HG03175 (cell line): ENCODE data around the gene RNF40.

ENCODE experiments used
- ATAC-seq: cut with Tn5 transposase; IDR thresholded peaks from one replicate; pipeline ENCODE4 v1.9.1; 2021; ENCODE audit warnings: mild to moderate bottlenecking, moderate library complexity; ENCODE audit not compliant: unreplicated experiment

The RNF40 gene

DNA sequence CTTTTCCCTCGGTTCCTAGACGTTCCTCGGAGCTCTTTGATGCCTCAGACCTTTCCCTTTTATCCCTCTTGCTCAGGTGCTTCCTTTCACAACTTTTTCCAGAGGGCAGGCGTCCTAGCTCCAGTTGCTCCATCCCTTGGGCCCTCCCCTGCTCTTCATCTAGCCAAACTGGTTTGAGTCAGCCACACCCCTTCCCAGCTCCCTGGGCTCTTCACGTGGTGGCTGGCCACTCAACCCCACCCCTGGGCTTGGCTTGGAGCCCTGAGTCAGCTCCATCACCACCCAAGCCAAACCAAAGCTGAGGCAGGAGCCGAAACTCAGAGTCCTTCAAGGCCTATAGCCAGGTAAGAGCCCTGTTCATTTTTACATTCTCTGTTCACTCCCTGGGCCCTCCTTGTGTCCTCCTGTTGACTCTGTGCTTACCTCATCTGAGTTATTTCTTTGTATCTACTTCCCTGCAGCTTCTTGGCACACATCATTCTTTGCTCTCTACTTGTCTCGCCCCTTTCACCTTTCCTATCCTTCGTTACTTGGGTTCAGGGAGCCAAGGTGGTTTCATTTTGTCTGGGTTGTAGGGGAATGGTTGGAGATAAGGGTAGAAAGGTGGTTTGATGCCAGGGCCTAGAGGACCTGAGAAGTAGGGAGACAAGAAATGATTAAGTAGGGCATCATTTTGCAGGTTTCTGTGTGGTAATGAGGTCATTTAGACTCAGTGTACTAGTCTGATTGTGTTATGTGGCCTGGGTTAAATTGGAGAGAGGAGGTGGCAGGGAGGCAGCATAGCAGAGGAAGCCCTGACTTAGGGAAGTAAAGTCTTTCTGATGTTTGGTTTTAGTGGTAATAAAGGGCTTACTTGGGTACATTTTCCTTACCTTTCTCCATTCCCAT lies 21.5 kb upstream of the RNF40 start:
- no peak for ATAC-seq

DNA sequence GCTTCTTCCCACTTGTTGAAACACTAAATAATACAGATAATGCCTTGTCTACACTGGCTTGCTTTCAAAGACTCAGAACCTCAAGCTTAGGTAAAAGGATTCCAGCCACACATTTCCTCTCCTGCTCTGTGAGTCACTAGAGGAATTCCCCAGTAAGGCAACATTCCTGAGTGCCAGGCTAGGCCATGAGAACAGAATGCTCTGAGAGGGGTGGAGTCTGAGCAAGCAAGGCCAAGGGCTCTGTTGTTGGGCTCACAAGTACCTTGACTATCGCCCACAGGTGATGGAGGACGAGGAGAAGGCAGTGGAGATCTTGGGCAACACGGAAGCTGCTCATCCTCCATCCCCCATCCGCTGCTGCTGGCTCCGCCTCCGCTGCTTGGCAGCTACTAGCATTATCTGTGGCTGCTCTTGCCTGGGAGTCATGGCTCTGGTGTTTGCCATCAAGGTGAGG lies 20.6 kb upstream of the RNF40 start:
- ATAC-seq: no peak

DNA sequence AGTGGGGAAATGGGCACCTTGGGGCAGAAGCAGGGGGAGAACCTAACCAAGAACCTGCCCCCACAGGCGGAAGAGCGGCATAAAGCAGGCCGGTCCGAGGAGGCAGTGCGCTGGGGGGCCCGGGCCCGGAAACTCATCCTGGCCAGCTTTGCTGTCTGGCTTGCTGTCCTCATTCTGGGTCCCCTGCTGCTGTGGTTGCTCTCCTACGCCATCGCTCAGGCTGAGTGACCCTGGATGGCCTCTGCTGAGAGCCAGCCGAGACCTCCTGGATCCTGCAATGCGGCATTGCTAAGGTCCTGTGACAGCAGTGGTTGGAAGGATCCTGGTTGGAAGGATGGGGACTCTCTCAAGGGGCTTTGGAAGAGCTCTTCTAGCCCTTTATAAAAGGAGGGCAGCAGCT lies 18.4 kb upstream of the RNF40 start:
- ATAC-seq: no peak

DNA sequence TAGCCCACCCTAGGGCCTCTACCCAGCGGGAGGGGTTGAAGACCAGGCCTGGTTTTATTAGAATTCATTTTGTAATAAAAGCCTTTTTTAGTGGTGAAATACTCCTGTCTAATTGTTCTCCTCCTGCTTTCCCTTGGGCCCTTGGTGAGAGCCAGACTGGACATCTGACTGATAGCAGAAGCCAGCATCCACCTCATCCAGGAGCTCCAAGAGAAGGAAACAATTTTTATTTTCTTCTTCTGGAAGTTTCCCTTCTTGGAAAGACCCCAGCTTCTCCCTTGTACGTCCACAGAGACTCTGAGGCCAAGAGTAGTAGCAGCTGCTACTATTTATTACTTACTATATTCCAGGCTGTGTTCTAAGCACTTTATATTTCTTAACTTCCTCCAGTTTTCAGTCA lies 17.9 kb upstream of the RNF40 start:
- ATAC-seq: no peak

- no peak for ATAC-seq
These were observed 17.0 kb upstream of the RNF40 start for GRCh38 chr16:30745082-30745481.

DNA sequence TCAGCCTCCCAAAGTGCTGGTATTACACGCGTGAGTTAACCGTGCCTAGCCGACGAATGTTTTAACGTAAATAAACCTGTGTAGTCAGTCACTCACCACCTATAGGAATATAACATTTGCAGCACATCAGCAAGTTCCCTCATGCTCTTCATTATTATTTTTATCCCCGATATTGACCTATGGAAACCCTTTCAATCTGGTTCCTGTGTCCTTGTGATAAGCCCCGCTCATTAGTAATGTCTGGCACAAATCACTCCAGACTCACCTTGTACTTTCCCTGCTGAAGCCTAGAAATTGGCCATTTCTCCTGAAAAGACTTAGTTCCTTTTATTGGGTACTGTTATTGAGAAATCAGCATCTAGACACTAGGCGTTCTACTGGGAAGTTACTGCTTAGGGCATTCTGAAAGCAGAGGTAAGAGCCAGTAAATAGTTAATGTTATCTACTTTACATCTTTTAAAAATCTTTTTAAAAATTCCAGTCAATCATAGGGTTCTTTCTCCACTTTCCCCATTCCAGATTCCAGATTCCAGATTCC lies 15.4 kb upstream of the RNF40 start:
- ATAC-seq: no peak

GRCh38 chr16:30747331-30747730 lies 14.8 kb upstream of the RNF40 start:
- no peak for ATAC-seq

- ATAC-seq: peak; percentile 96
These were observed 14.1 kb upstream of the RNF40 start, which contains the start of gene PHKG2 for GRCh38 chr16:30747799-30748633. TSS of gene PHKG2 (plus strand) at chr16:30748425. CDS start at chr16:30748821, 396 bp downstream.

GRCh38 chr16:30748634-30749445 lies 13.3 kb upstream of the RNF40 start:
- ATAC-seq: peak; percentile 21

DNA sequence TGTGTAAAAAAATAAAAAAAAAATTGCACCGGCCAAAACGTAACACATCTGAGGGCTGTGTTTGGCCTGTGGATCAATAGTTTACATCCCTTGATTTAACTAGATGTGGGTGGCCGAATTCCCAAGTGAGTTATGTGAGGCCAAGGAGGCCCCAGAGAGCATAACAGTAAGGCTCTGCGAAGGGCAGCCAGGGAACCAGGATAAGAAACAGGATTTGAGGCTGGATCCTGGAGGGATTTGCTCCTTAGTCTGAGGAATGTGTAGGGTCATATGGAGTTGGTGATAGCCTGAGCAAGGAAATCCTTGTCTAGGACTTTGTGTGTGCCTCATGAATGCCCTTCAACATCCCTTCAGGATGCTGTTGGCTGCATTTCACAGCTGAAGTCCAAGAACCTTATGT lies 11.9 kb upstream of the RNF40 start:
- ATAC-seq: no peak

DNA sequence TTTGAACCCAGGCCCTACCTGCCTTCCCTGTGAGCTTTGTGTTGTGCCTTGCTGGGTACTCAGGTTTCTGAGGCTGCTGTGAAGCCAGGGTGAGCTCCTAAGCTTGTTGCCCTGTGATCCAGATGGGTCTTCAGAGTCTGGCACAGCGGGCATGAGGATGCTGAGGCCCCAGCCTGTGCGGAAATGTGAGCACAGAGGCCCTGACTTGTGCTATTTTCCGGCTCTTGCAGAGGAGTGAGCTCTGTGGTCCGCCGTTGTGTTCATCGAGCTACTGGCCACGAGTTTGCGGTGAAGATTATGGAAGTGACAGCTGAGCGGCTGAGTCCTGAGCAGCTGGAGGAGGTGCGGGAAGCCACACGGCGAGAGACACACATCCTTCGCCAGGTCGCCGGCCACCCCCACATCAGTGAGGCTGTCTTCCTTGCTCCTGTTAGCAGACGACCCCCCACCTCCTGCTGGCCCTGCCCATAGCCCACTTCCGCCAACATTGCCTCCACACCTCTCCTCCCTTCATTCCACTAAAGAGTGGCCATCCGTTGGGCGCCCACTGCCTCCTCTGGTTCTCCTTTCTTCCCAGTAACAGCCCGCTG lies 11.2 kb upstream of the RNF40 start:
- ATAC-seq: no peak

DNA sequence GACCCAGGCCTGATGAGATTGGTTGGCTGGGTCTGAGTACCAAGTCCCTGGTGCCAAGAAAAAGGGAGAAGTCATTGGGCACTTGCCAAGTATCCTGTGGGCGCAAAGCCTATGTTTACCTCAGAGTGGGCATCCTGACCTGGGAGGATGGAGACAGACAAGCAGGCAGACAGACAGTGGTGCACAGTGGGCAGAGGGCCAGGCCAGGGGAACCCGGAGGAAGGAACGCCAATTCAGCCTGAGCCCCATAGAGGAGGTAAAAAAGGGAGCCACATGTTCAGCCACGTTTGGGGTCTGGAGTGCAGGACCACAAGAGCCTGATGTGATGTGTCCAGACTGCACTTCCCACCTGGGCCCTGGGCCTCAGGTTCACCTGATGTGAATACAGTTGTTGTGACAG lies 8.5 kb upstream of the RNF40 start:
- ATAC-seq: no peak

GRCh38 chr16:30755955-30756780 lies 6.0 kb upstream of the RNF40 start:
- ATAC-seq: no peak

DNA sequence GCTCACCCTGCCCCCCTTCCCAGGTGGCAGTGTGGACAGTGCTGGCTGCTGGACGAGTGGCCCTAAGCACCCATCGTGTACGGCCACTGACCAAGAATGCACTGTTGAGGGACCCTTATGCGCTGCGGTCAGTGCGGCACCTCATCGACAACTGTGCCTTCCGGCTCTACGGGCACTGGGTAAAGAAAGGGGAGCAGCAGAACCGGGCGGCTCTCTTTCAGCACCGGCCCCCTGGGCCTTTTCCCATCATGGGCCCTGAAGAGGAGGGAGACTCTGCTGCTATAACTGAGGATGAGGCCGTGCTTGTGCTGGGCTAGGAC lies 5.4 kb upstream of the RNF40 start:
- no peak for ATAC-seq

DNA sequence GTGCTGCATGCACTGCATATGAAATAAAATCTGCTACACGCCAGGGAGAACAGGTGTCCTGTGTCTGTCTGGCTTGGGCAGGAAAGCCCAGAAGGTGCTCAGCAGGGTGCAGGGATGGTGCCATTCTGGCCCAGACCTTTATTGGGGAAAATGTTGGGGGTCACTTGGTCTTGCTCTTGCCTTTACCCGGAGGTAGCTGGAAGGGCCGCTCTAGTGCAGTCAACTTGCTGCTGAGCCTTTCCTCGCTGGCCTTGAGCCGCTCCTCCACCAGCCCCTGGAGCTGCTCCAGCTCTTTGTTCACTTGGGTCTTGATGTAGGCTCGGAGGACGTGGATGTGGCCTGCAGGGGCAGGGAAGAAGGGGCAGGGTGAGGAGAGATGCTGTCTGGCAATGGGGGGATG lies 4.8 kb upstream of the RNF40 start:
- no peak for ATAC-seq

- no peak for ATAC-seq
These were observed 3.1 kb upstream of the RNF40 start for GRCh38 chr16:30758988-30759491.

GRCh38 chr16:30760001-30760559 lies 2.0 kb upstream of the RNF40 start:
- no peak for ATAC-seq

GRCh38 chr16:30760577-30761426 lies 1.3 kb upstream of the RNF40 start:
- ATAC-seq: no peak
